ENCODE results near the gene PRDX5.

Gene PRDX5

GRCh38 chr11:64317961-64318765 is at the start of gene PRDX5:
Gene PRDX5, plus strand, starts transcription at chr11:64318121. Its CDS starts 95 bp downstream, at chr11:64318216.
- TF ChIP-seq, protein P1, sequence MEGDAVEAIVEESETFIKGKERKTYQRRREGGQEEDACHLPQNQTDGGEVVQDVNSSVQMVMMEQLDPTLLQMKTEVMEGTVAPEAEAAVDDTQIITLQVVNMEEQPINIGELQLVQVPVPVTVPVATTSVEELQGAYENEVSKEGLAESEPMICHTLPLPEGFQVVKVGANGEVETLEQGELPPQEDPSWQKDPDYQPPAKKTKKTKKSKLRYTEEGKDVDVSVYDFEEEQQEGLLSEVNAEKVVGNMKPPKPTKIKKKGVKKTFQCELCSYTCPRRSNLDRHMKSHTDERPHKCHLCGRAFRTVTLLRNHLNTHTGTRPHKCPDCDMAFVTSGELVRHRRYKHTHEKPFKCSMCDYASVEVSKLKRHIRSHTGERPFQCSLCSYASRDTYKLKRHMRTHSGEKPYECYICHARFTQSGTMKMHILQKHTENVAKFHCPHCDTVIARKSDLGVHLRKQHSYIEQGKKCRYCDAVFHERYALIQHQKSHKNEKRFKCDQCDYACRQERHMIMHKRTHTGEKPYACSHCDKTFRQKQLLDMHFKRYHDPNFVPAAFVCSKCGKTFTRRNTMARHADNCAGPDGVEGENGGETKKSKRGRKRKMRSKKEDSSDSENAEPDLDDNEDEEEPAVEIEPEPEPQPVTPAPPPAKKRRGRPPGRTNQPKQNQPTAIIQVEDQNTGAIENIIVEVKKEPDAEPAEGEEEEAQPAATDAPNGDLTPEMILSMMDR (IDR thresholded peaks at IDR 0.05; ENCODE audit: insufficient read depth, missing control alignments): peak; percentile 43
- DNase-seq (ENCODE audit: insufficient read length, low spot score) (peak; percentile 87), FAIRE-seq (no peak)

DNA sequence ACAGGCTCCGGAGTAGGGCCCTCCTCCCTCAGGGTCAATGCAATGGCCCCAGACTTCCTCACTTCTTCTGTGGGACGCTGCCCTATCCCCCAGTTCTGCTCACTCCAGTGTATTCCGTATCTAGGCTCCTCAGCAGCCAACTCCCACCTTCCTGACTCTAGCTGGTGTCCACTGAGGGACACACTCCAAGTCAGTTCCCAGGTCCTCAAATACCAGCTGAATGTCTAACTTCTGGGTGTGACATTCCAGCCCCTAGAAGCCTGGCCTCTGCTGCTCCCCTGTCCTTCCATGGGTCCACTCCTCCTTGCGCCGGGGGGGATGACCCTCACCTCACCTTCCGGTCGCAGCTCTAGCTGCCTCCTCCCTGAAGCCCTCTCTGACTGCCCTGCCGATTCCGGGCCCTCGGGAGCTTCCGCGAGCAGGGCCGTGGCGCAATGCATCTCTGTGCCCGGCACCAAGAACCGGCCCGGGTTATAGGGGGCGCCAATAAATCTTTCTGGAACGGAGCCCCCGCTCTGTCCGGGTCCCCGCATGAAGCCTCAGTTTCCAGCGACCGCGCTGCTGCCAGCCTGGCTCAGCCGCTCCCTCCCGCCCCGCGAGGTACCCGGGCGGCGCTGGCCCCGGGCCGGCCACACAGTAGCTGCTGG is 48.9 kb upstream of the PRDX5 start:
- TF ChIP-seq, protein P1 (IDR thresholded peaks at IDR 0.05; ENCODE audit: insufficient read depth, missing control alignments): no peak
- DNase-seq (ENCODE audit: insufficient read length, low spot score) (no peak), FAIRE-seq (no peak)

- no peak for FAIRE-seq
- no peak for DNase-seq (ENCODE audit: insufficient read length, low spot score)
- TF ChIP-seq, protein P1 (IDR thresholded peaks at IDR 0.05; ENCODE audit: insufficient read depth, missing control alignments): no peak
Measured at GRCh38 chr11:64269540-64270220, 48.2 kb upstream of the PRDX5 start.

- FAIRE-seq (no peak), DNase-seq (ENCODE audit: insufficient read length, low spot score) (no peak)
- TF ChIP-seq, protein P1 (IDR thresholded peaks at IDR 0.05; ENCODE audit: insufficient read depth, missing control alignments): no peak
Measured at GRCh38 chr11:64275031-64275800, 42.7 kb upstream of the PRDX5 start.

GRCh38 chr11:64275841-64276240 is 42.1 kb upstream of the PRDX5 start:
- FAIRE-seq (no peak), DNase-seq (ENCODE audit: insufficient read length, low spot score) (no peak)
- TF ChIP-seq, protein P1 (IDR thresholded peaks at IDR 0.05; ENCODE audit: insufficient read depth, missing control alignments): no peak

DNA sequence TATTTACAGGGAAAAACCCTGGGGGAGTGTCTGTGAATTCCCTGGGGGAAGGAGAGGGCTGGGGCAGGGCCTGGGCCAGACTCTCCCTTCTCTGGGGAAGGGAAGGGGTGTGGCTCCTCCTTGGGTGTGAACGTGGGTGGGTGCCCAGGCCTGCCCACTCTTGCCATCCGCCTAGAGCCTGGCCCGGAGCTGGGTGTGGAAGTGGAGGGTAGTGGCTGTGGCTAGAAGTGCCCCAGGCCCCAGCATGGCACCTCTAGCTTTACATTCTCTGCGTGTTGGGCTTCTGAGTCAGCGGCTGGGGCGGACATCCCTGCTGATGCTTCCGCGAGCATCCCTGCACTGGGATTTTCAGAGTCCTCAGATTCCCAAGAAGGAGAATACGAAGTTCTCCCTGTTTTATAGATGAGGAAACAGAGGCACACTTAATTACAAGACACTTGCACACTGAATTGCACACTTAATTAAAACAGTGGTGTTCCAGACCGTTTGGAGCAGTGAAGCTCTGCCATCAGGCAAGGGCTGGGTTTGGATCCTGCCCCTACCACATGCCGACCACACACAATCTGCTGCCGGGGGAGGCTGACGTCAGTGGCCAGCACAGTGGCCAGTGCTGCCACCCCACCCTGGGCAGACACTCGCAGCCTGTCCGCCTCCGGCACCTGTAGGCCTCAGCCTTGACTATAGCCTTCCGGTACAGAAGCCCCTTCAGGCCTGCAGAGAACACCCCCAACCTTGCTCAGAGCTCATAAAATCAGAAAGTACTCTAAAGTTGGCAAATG is 41.1 kb upstream of the PRDX5 start:
- TF ChIP-seq, protein P1 (IDR thresholded peaks at IDR 0.05; ENCODE audit: insufficient read depth, missing control alignments): no peak
- DNase-seq (ENCODE audit: insufficient read length, low spot score): no peak
- FAIRE-seq: no peak

Data from D721Med (cell line).